ENCODE measurements around the gene MAGEA9B.
"Not testable (repeated sequence)": the region's sequence is repeated elsewhere in the genome, so short reads cannot be mapped to it uniquely, and the experiment has no call there.

MAGEA9B gene

GRCh38 chrX:149629730-149630387 is 42.6 kb upstream of the MAGEA9B start:
- no peak overlapping the region for H3K4me3 ChIP-seq (replicated peaks; ENCODE audit: insufficient read depth, low read length)
- H3K27me3 ChIP-seq (ENCODE audit: insufficient read depth, poor library complexity, severe bottlenecking) = no peaks in the 10 kb centered on the region
- no peak for DNase-seq (ENCODE audit: low read depth in 1 of 2, low spot score in 1 of 2)
- no peak for TF ChIP-seq CTCF (IDR thresholded peaks at IDR 0.05; ENCODE audit: insufficient read depth, low read length)
- no peak for TF ChIP-seq SPI1 (IDR thresholded peaks at IDR 0.05; ENCODE audit: borderline replicate concordance, low read depth)
- no peak for TF ChIP-seq GABPA (IDR thresholded peaks at IDR 0.05; ENCODE audit: low read depth)
- TF ChIP-seq REST (IDR thresholded peaks at IDR 0.05; ENCODE audit: insufficient replicate concordance, low read depth) = no peak
- TF ChIP-seq POLR2AphosphoS5 (IDR thresholded peaks at IDR 0.05; ENCODE audit: low read depth) = no peak
- no peak overlapping the region for H3K27ac ChIP-seq (replicated peaks)

GRCh38 chrX:149628768-149629167 is 41.5 kb upstream of the MAGEA9B start:
- Histone ChIP-seq H3K4me3 (replicated peaks; ENCODE audit: insufficient read depth, low read length) (no peak overlapping the region), H3K27me3 (ENCODE audit: insufficient read depth, poor library complexity, severe bottlenecking) (no peaks in the 10 kb centered on the region), H3K27ac (replicated peaks) (no peak overlapping the region)
- no peak for DNase-seq (ENCODE audit: low read depth in 1 of 2, low spot score in 1 of 2)
- TF ChIP-seq CTCF (IDR thresholded peaks at IDR 0.05; ENCODE audit: insufficient read depth, low read length) (no peak), GABPA (IDR thresholded peaks at IDR 0.05; ENCODE audit: low read depth) (no peak), SPI1 (IDR thresholded peaks at IDR 0.05; ENCODE audit: borderline replicate concordance, low read depth) (no peak), REST (IDR thresholded peaks at IDR 0.05; ENCODE audit: insufficient replicate concordance, low read depth) (no peak), POLR2AphosphoS5 (IDR thresholded peaks at IDR 0.05; ENCODE audit: low read depth) (no peak)

GRCh38 chrX:149628280-149628679 is 41.0 kb upstream of the MAGEA9B start:
- no peak for TF ChIP-seq CTCF (IDR thresholded peaks at IDR 0.05; ENCODE audit: insufficient read depth, low read length)
- TF ChIP-seq POLR2AphosphoS5 (IDR thresholded peaks at IDR 0.05; ENCODE audit: low read depth) = no peak
- TF ChIP-seq GABPA (IDR thresholded peaks at IDR 0.05; ENCODE audit: low read depth) = no peak
- DNase-seq (ENCODE audit: low read depth in 1 of 2, low spot score in 1 of 2) = no peak
- Histone ChIP-seq H3K27me3 (ENCODE audit: insufficient read depth, poor library complexity, severe bottlenecking) (no peaks in the 10 kb centered on the region), H3K4me3 (replicated peaks; ENCODE audit: insufficient read depth, low read length) (no peak overlapping the region), H3K27ac (replicated peaks) (no peak overlapping the region)

- H3K27me3 ChIP-seq (ENCODE audit: insufficient read depth, poor library complexity, severe bottlenecking); H3K27ac ChIP-seq (replicated peaks); DNase-seq (ENCODE audit: low read depth in 1 of 2, low spot score in 1 of 2); H3K4me3 ChIP-seq (replicated peaks; ENCODE audit: insufficient read depth, low read length): not testable (repeated sequence)
Measured at GRCh38 chrX:149626829-149627228, 39.6 kb upstream of the MAGEA9B start.

GRCh38 chrX:149619662-149620061 is 32.4 kb upstream of the MAGEA9B start:
- not testable (repeated sequence) for H3K27me3 ChIP-seq (ENCODE audit: insufficient read depth, poor library complexity, severe bottlenecking); H3K27ac ChIP-seq (replicated peaks); DNase-seq (ENCODE audit: low read depth in 1 of 2, low spot score in 1 of 2); H3K4me3 ChIP-seq (replicated peaks; ENCODE audit: insufficient read depth, low read length)
